Vagina (tissue), 2 donors: Measurements from ENCODE around the gene LCE1E.

Source experiments
- POLR2A ChIP-seq, 2 donors: fragments of 450-650 bp; IDR thresholded peaks; one replicate each; pipeline ENCODE4 v1.6.1; 2017; ENCODE audit warnings: antibody characterized with exemption in 2 of 2, mild to moderate bottlenecking in 2 of 2, moderate library complexity in 2 of 2
- POLR2AphosphoS5 ChIP-seq, 2 donors: sonication (generic); formaldehyde crosslinking; IDR thresholded peaks; one replicate each; pipeline ENCODE4 v1.9.0; 2017; ENCODE audit warnings: antibody characterized with exemption in 2 of 2, mild to moderate bottlenecking in 2 of 2, low read depth in 1 of 2; ENCODE audit not compliant: insufficient read depth in 1 of 2

GRCh38 chr1:152817309-152817708 is 31.3 kb downstream of the LCE1E start:
- TF ChIP-seq POLR2A (IDR thresholded peaks at IDR 0.05) (no peak), POLR2AphosphoS5 (IDR thresholded peaks at IDR 0.05; ENCODE audit: insufficient read depth in 1 of 2, low read depth in 1 of 2) (no peak)
